Lower leg skin (tissue), 4 donors: ENCODE data around the gene LEKR1. TPM values are rescaled to one million over a fixed set of nuclear protein-coding genes. Genes with fewer than 3 reads are reported as not detected.
"Not testable (repeated sequence)": the region's sequence is repeated elsewhere in the genome, so short reads cannot be mapped to it uniquely, and the experiment has no call there.

Experiments used
- DNase-seq, 2 donors: peaks; one replicate each; pipeline ENCODE4 v3.0.0-alpha.2; 2019; ENCODE audit warnings: low spot score in 2 of 2
- H3K4me3 ChIP-seq: fragments of 200-600 bp; sonication (generic); 2 replicates; pipeline ENCODE4 v1.5.1; 2017; ENCODE audit warnings: mild to moderate bottlenecking, low read depth; ENCODE audit not compliant: poor library complexity, severe bottlenecking
- POLR2A ChIP-seq, 2 donors: fragments of 450-650 bp; IDR thresholded peaks; one replicate each; pipeline ENCODE4 v1.6.1; 2016 to 2017; ENCODE audit warnings: antibody characterized with exemption in 2 of 2, mild to moderate bottlenecking in 1 of 2, moderate library complexity in 1 of 2
- WGBS, 2 donors: methylation state at CpG; one replicate each; pipeline ENCODE4 v1.1.5; 2018; 5-methylcytosine and 5-hydroxymethylcytosine counted together
- intact Hi-C: fragments of 100-400 bp; cut with DNase I; formaldehyde crosslinking; loops from one replicate; pipeline ENCODE4 v1.15.0; 2023; ENCODE audit warnings: low total_unique reads
- total RNA-seq, 4 donors: library from RNA; depleted of rRNA; stranded (reverse); fragments of >200 nt; gene quantifications; one replicate each; pipeline ENCODE4 v1.1.0, GENCODE V29; 2016
- TF ChIP-seq, protein P1 (sequence below), 3 donors: fragments of 450-650 bp; IDR thresholded peaks; one replicate each; pipeline ENCODE4 v1.5.1; 2016; ENCODE audit warnings: antibody characterized with exemption in 3 of 3, mild to moderate bottlenecking in 3 of 3, moderate library complexity in 2 of 3

The LEKR1 gene
- total RNA-seq, 4 donors from 2014 or later, result 0.39 to 2.5 (median 0.89) TPM; not detected in 1

DNA sequence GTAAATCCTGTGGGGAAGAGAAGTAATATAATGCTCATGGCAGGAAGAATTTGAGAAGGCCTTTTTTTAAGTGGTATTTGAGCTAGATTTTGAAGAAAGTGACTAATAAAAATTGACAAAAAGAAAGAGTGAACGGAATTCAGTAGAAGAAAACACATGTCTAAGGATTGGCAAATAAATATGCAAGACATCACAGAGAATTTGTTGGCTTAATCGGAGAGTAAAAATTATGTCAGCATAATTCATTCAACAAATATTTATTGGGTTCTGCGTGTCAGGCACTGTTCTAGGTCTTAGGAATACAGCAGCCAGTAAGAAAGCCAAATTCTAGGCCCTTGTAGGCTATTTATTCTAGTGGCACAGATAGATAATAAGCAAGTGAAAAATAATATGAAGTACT, 33.6 kb upstream of the LEKR1 start:
- H3K4me3 ChIP-seq, result no peak overlapping the region
- intact Hi-C loops, result loop anchor here (5.0 kb wide), 1 partner anchor 635 kb away; no protein-coding TSS in a partner anchor
- WGBS, 2 donors, result 38 to 41% methylated on average over 3 of the region's 3 CpGs
- TF ChIP-seq, protein P1, sequence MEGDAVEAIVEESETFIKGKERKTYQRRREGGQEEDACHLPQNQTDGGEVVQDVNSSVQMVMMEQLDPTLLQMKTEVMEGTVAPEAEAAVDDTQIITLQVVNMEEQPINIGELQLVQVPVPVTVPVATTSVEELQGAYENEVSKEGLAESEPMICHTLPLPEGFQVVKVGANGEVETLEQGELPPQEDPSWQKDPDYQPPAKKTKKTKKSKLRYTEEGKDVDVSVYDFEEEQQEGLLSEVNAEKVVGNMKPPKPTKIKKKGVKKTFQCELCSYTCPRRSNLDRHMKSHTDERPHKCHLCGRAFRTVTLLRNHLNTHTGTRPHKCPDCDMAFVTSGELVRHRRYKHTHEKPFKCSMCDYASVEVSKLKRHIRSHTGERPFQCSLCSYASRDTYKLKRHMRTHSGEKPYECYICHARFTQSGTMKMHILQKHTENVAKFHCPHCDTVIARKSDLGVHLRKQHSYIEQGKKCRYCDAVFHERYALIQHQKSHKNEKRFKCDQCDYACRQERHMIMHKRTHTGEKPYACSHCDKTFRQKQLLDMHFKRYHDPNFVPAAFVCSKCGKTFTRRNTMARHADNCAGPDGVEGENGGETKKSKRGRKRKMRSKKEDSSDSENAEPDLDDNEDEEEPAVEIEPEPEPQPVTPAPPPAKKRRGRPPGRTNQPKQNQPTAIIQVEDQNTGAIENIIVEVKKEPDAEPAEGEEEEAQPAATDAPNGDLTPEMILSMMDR (IDR thresholded peaks at IDR 0.05), result no peak
- no peak for TF ChIP-seq POLR2A (IDR thresholded peaks at IDR 0.05)
- no peak for DNase-seq

DNA sequence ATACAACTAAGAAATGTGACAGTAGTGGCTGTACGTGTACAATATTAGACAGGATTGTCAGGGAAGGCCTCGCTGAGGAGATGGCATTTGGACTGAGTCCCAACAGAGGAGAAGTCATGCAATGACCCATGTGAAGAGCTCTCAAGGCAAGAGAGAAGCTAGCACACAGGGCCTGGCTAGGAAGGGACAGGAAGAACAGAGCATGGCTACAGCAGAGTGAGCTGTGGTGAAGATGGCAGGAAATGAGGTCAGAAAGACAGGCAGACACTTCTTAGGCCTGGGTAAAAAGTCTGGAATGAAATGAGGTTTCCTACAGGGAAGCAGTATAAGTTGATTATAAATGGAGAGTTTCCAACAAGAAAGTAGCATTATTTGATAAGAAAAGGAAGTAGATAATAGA, 33.2 kb upstream of the LEKR1 start:
- intact Hi-C loops, result loop anchor here (5.0 kb wide), 1 partner anchor 636 kb away; no protein-coding TSS in a partner anchor
- DNase-seq, result no peak
- no peak overlapping the region for H3K4me3 ChIP-seq
- 74 to 83% methylated on average over 2 of the region's 2 CpGs for whole genome bisulfite sequencing, 2 donors
- TF ChIP-seq, protein P1 (IDR thresholded peaks at IDR 0.05), result no peak
- no peak for TF ChIP-seq POLR2A (IDR thresholded peaks at IDR 0.05)

- intact Hi-C loops, result loop anchor here (5.0 kb wide), 1 partner anchor 636 kb away; no protein-coding TSS in a partner anchor
- no peak for TF ChIP-seq POLR2A (IDR thresholded peaks at IDR 0.05)
- TF ChIP-seq, protein P1 (IDR thresholded peaks at IDR 0.05), result no peak
- WGBS, 2 donors, result 62 to 65% methylated on average over 1 of the region's 1 CpG
- H3K4me3 ChIP-seq, result no peak overlapping the region
- no peak for DNase-seq
These were observed 32.8 kb upstream of the LEKR1 start for GRCh38 chr3:156793400-156793799.

DNA sequence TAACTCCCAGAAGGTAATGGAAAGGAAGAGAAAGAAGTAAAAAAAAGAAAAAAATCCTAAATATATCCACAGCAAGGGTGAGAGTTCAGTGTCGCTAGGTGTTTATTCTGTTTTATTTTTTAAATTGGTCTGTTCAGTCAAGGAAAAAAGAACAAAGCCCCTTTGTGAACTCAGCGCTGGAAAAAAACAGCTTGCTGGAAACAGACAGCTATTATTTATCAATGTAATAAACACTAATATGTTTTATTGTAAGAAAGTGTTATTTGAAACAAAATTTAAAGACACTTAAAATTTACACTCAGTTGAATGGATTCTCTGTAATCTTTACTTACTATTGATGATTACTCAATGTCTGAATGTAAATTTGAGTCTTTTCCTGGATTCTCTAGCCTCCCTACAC, 32.3 kb upstream of the LEKR1 start:
- no peak for TF ChIP-seq POLR2A (IDR thresholded peaks at IDR 0.05)
- TF ChIP-seq, protein P1 (IDR thresholded peaks at IDR 0.05), result no peak
- H3K4me3 ChIP-seq, result no peak overlapping the region
- DNase-seq, result no peak
- WGBS, 2 donors, result 78 to 84% methylated on average over 2 of the region's 2 CpGs
- intact Hi-C loops, result loop anchor here (5.0 kb wide), 1 partner anchor 637 kb away; no protein-coding TSS in a partner anchor

- no peak overlapping the region for H3K4me3 ChIP-seq
- intact Hi-C loops, result no loop called here
- no peak for DNase-seq
- TF ChIP-seq, protein P1 (IDR thresholded peaks at IDR 0.05), result no peak
- no peak for TF ChIP-seq POLR2A (IDR thresholded peaks at IDR 0.05)
These were observed 30.2 kb upstream of the LEKR1 start for GRCh38 chr3:156795890-156796481.

DNA sequence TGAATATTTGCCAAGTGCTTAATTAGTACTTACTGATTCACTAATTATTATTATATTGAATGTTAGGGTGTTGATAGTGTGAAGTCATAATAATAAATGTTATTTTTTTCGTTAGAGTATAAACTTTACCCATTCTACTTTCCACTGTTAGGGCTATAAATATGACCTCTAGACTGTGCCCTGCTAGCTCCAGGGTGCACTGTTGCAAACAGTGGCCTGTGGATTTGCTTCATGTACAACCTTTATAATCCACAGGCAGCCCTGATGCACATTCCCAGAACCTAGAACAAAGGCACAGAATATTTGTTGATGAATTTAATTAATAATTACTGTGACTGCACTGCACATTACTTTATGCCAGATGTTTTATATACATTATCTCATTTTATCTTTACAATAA, 28.8 kb upstream of the LEKR1 start:
- 65 to 67% methylated on average over 1 of the region's 1 CpG for WGBS, 2 donors
- intact Hi-C loops, result no loop called here
- TF ChIP-seq, protein P1 (IDR thresholded peaks at IDR 0.05), result no peak
- no peak for TF ChIP-seq POLR2A (IDR thresholded peaks at IDR 0.05)
- H3K4me3 ChIP-seq, result no peak overlapping the region
- no peak for DNase-seq

DNA sequence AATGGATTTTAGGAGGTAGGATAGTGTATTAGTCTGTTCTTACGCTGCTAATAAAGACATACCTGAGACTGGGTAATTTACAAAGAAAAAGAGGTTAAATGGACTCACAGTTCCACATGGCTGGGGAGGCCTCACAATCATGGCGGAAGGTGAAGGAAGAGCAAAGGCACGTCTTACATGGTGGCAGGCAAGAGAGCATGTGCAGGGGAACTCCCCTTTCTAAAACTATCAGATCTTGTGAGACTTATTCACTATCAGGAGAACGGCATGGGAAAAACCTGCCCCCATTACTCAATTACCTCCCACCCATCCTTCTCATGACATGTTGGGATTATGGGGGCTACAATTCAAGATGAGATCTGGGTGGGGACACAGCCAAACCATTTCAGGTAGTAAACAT, 25.9 kb upstream of the LEKR1 start:
- WGBS, 2 donors, result 94 to 95% methylated on average over 4 of the region's 4 CpGs
- DNase-seq, intact Hi-C loops, H3K4me3 ChIP-seq: not testable (repeated sequence)
